Activated CD8-positive, alpha-beta T cell treated with anti-CD3 and anti-CD28 coated beads, Interleukin-2, amount 10 ng/mL, durations not matched to agents 7 days and 5 days (primary cell): Measurements from ENCODE around the gene PCDH15. TPM values are rescaled to one million over a fixed set of nuclear protein-coding genes. Genes with fewer than 3 reads are reported as not detected.

Source experiments
- ATAC-seq: fragments of 150-1000 bp; cut with Tn5 transposase; one replicate; pipeline ENCODE4 v1.10.0; 2021; ENCODE audit warnings: moderate library complexity
- CTCF ChIA-PET: fragments of 350-600 bp; sonication (Branson Sonifier 250); formaldehyde crosslinking; loops from one replicate; lab custom pipeline; 2021; ENCODE audit warnings: antibody characterized with exemption; lab: Charles Lee
- POLR2A ChIA-PET: fragments of 350-600 bp; sonication (Branson Sonifier 250); formaldehyde crosslinking; loops from one replicate; lab custom pipeline; 2021; ENCODE audit warnings: antibody characterized with exemption; lab: Charles Lee
- DNase-seq: peaks from one replicate; pipeline ENCODE4 v3.0.0-alpha.2; 2020
- H3K27ac Mint-ChIP-seq: one replicate; pipeline ENCODE4 v1.8.0; 2021; ENCODE audit warnings: mild to moderate bottlenecking, mixed read lengths
- H3K27me3 Mint-ChIP-seq: one replicate; pipeline ENCODE4 v1.8.0; 2021; ENCODE audit warnings: low read depth, mixed read lengths
- H3K36me3 Mint-ChIP-seq: one replicate; pipeline ENCODE4 v1.8.0; 2021; ENCODE audit warnings: low read depth, mixed read lengths
- H3K4me1 Mint-ChIP-seq: one replicate; pipeline ENCODE4 v1.8.0; 2021; ENCODE audit warnings: low read depth, mixed read lengths
- H3K4me3 Mint-ChIP-seq: one replicate; pipeline ENCODE4 v1.8.0; 2021; ENCODE audit warnings: mild to moderate bottlenecking, mixed read lengths
- H3K9me3 Mint-ChIP-seq: one replicate; pipeline ENCODE4 v1.8.0; 2022; ENCODE audit warnings: mixed read lengths; ENCODE audit not compliant: insufficient read depth
- total RNA-seq, 2 experiments: library from RNA; stranded (reverse); gene quantifications; one replicate each; pipeline ENCODE4 v1.2.3, GENCODE V29; 2021

Gene PCDH15
- total RNA-seq, 2 experiments from 2014 or later: not detected

- Mint-ChIP-seq H3K4me3 (no peak overlapping the region), H3K36me3 (no peaks in the 10 kb centered on the region), H3K27ac (no peak overlapping the region), H3K9me3 (peaks cover 12% of the 10 kb centered on the region), H3K27me3 (no peaks in the 10 kb centered on the region), H3K4me1 (no peaks in the 10 kb centered on the region)
- ChIA-PET POLR2A (no interaction called here), CTCF (no interaction called here)
- DNase-seq (no peak), ATAC-seq (no peak)
Observed at GRCh38 chr10:54010337-54010933, 790.6 kb downstream of the PCDH15 start.

GRCh38 chr10:54009672-54010071 lies 791.4 kb downstream of the PCDH15 start:
- Mint-ChIP-seq H3K36me3 (no peaks in the 10 kb centered on the region), H3K27me3 (no peaks in the 10 kb centered on the region), H3K4me3 (no peak overlapping the region), H3K27ac (no peak overlapping the region), H3K4me1 (no peaks in the 10 kb centered on the region), H3K9me3 (peaks cover 8% of the 10 kb centered on the region)
- DNase-seq (no peak), ATAC-seq (no peak)
- CTCF ChIA-PET: no interaction called here
- POLR2A ChIA-PET: no interaction called here

GRCh38 chr10:54002077-54002476 lies 799.0 kb downstream of the PCDH15 start:
- Mint-ChIP-seq H3K9me3 (peaks cover 9% of the 10 kb centered on the region), H3K4me3 (no peak overlapping the region), H3K4me1 (no peaks in the 10 kb centered on the region), H3K36me3 (no peaks in the 10 kb centered on the region), H3K27ac (no peak overlapping the region), H3K27me3 (no peaks in the 10 kb centered on the region)
- ATAC-seq (no peak), DNase-seq (no peak)
- CTCF ChIA-PET: no interaction called here
- POLR2A ChIA-PET: no interaction called here

- ATAC-seq (no peak), DNase-seq (no peak)
- no peaks in the 10 kb centered on the region for H3K27me3 Mint-ChIP-seq
- no peak overlapping the region for H3K27ac Mint-ChIP-seq
- H3K4me3 Mint-ChIP-seq: no peak overlapping the region
- POLR2A ChIA-PET: no interaction called here
- no peaks in the 10 kb centered on the region for H3K36me3 Mint-ChIP-seq
- peaks cover 12% of the 10 kb centered on the region for H3K9me3 Mint-ChIP-seq
- H3K4me1 Mint-ChIP-seq: no peaks in the 10 kb centered on the region
- CTCF ChIA-PET: no interaction called here
Observed at GRCh38 chr10:53997953-53998352, 803.1 kb downstream of the PCDH15 start.

GRCh38 chr10:53990799-53991238 lies 810.2 kb downstream of the PCDH15 start:
- H3K4me1 Mint-ChIP-seq: no peaks in the 10 kb centered on the region
- POLR2A ChIA-PET: no interaction called here
- H3K36me3 Mint-ChIP-seq: no peaks in the 10 kb centered on the region
- H3K9me3 Mint-ChIP-seq: peaks cover 18% of the 10 kb centered on the region
- H3K27me3 Mint-ChIP-seq: no peaks in the 10 kb centered on the region
- DNase-seq (no peak), ATAC-seq (no peak)
- CTCF ChIA-PET: no interaction called here
- H3K4me3 Mint-ChIP-seq: no peak overlapping the region
- H3K27ac Mint-ChIP-seq: no peak overlapping the region

- Mint-ChIP-seq H3K27me3 (no peaks in the 10 kb centered on the region), H3K4me3 (no peak overlapping the region)
- ATAC-seq: no peak
Observed at GRCh38 chr10:53983431-53983830, 817.6 kb downstream of the PCDH15 start.

GRCh38 chr10:53980210-53980609 lies 820.8 kb downstream of the PCDH15 start:
- Mint-ChIP-seq H3K9me3 (peaks cover 6% of the 10 kb centered on the region), H3K4me3 (no peak overlapping the region), H3K27me3 (no peaks in the 10 kb centered on the region), H3K36me3 (no peaks in the 10 kb centered on the region), H3K27ac (no peak overlapping the region), H3K4me1 (no peaks in the 10 kb centered on the region)
- CTCF ChIA-PET: no interaction called here
- POLR2A ChIA-PET: no interaction called here
- ATAC-seq: no peak
- no peak for DNase-seq

More at GRCh38 chr10:53983431-53983830, 817.6 kb downstream of the PCDH15 start:
- peaks cover 10% of the 10 kb centered on the region for H3K9me3 Mint-ChIP-seq
- POLR2A ChIA-PET: no interaction called here
- no peaks in the 10 kb centered on the region for H3K36me3 Mint-ChIP-seq
- no peak for DNase-seq
- H3K27ac Mint-ChIP-seq: no peak overlapping the region
- CTCF ChIA-PET: no interaction called here
- no peaks in the 10 kb centered on the region for H3K4me1 Mint-ChIP-seq

GRCh38 chr10:53978301-53978700 lies 822.7 kb downstream of the PCDH15 start:
- no peak for DNase-seq
- ATAC-seq: no peak
- Mint-ChIP-seq H3K27ac (no peak overlapping the region), H3K4me3 (no peak overlapping the region), H3K36me3 (no peaks in the 10 kb centered on the region), H3K9me3 (peaks cover 6% of the 10 kb centered on the region), H3K4me1 (no peaks in the 10 kb centered on the region), H3K27me3 (no peaks in the 10 kb centered on the region)
- CTCF ChIA-PET: no interaction called here
- POLR2A ChIA-PET: interaction anchor here (0.7 kb wide), 1 partner anchor 562 kb away, joined by 3 read pairs; no protein-coding TSS in a partner anchor

GRCh38 chr10:53977267-53977666 lies 823.8 kb downstream of the PCDH15 start:
- ATAC-seq (no peak), DNase-seq (no peak)
- POLR2A ChIA-PET: interaction anchor here (0.7 kb wide), 1 partner anchor 561 kb away, joined by 3 read pairs; no protein-coding TSS in a partner anchor
- H3K9me3 Mint-ChIP-seq: peaks cover 6% of the 10 kb centered on the region
- no peaks in the 10 kb centered on the region for H3K4me1 Mint-ChIP-seq
- H3K36me3 Mint-ChIP-seq: no peaks in the 10 kb centered on the region
- no peak overlapping the region for H3K4me3 Mint-ChIP-seq
- CTCF ChIA-PET: no interaction called here
- no peaks in the 10 kb centered on the region for H3K27me3 Mint-ChIP-seq
- H3K27ac Mint-ChIP-seq: no peak overlapping the region

- CTCF ChIA-PET: no interaction called here
- H3K4me1 Mint-ChIP-seq: no peaks in the 10 kb centered on the region
- POLR2A ChIA-PET: no interaction called here
- ATAC-seq (no peak), DNase-seq (no peak)
- H3K36me3 Mint-ChIP-seq: no peaks in the 10 kb centered on the region
- no peak overlapping the region for H3K27ac Mint-ChIP-seq
- H3K4me3 Mint-ChIP-seq: no peak overlapping the region
- H3K27me3 Mint-ChIP-seq: no peaks in the 10 kb centered on the region
- H3K9me3 Mint-ChIP-seq: peaks cover 5% of the 10 kb centered on the region
Observed at GRCh38 chr10:53957401-53957800, 843.6 kb downstream of the PCDH15 start.

GRCh38 chr10:53955091-53955490 lies 845.9 kb downstream of the PCDH15 start:
- CTCF ChIA-PET: no interaction called here
- Mint-ChIP-seq H3K27ac (no peak overlapping the region), H3K36me3 (no peaks in the 10 kb centered on the region), H3K4me1 (no peaks in the 10 kb centered on the region), H3K9me3 (peaks cover 9% of the 10 kb centered on the region), H3K27me3 (no peaks in the 10 kb centered on the region), H3K4me3 (no peak overlapping the region)
- DNase-seq: no peak
- no peak for ATAC-seq
- POLR2A ChIA-PET: no interaction called here

GRCh38 chr10:53952698-53953630 lies 848.1 kb downstream of the PCDH15 start:
- ChIA-PET CTCF (no interaction called here), POLR2A (no interaction called here)
- Mint-ChIP-seq H3K36me3 (no peaks in the 10 kb centered on the region), H3K27ac (no peak overlapping the region), H3K4me1 (no peaks in the 10 kb centered on the region), H3K27me3 (no peaks in the 10 kb centered on the region), H3K4me3 (no peak overlapping the region), H3K9me3 (peaks cover 9% of the 10 kb centered on the region)
- ATAC-seq (no peak), DNase-seq (no peak)
